Putamen (tissue), 1 donor: ENCODE measurements around the gene HEATR3.

Source experiments
- DNase-seq: peaks from one replicate; pipeline ENCODE4 v3.0.0-alpha.2; 2016; ENCODE audit warnings: low spot score

Gene HEATR3

DNA sequence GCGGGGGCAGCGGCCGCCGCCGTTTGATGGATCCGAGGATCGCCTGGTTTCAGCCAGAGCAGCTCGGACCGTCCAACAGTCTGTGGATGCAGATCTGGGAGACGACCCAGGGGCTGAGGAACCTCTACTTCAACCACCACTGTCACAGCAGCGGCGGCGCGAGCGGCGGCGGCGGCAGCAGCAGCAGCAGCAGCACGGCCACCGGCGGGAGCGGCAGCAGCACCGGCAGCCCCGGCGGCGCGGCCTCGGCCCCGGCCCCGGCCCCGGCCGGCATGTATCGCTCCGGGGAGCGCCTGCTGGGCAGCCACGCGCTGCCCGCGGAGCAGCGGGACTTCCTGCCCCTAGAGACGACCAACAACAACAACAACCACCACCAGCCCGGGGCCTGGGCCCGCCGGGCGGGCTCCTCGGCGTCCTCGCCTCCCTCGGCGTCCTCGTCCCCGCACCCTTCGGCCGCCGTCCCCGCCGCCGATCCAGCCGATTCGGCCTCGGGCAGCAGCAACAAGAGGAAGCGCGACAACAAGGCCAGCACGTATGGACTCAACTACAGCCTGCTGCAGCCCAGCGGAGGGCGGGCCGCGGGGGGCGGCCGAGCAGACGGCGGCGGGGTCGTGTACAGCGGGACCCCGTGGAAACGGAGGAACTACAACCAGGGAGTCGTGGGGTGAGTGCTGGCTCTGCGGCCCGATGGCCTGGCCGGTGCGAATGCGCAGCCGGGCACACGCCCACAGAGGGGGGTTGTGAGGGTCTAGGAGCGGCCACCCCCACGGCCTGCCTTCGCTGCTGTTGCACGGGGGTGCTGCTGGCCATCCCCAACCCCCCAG is 88.0 kb downstream of the HEATR3 start:
- DNase-seq: no peak

DNA sequence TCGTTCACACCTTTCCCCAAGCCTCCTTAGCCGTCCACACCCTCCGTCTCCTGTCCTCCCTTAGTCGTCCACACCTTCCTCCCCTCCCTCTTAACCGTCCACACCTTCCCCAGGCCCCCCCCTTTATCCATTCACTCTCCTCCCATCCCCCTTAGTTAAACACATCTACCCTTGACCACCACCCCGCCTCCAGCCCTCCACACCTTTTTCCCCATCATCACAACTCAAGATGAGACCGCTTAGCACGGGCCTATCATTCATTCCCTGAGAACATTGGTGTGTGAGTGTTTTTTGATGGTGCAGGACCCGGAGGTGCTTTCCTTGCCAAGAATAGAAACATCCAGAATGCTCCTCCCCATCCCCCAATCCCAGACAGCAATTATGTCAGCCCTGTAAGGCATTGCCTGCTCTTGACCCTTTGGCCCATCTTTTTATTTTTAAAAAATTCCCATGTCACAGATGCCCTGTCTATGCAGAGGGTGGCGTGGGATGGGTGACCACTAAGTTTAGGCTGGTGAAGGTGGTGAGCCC is 88.7 kb downstream of the HEATR3 start:
- no peak for DNase-seq

DNA sequence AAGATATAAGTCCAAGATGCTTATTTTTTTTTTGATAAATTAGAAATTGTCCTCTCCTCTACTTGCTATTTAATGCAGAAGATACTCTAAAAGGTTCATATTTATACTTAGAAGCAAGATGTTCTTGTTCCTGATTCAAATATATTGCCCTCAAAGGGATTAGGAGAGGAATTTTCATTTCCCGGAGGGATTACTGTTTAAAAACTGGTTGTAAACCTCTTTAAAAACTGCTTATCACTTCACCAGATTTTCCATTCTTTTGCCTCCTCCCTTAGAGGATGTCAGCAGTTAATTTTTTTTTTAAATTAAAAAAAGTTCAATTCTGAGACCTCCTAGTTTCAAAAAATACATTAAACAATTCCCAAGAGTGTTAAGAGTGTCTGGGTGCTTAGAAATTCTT is 90.2 kb downstream of the HEATR3 start:
- DNase-seq: no peak
